NCI-H82 (cell line): ENCODE measurements around the gene BEGAIN.
"Not testable (repeated sequence)": the region's sequence is repeated elsewhere in the genome, so short reads cannot be mapped to it uniquely, and the experiment has no call there.

ENCODE experiments used
- DNase-seq: peaks from one replicate; lab custom pipeline; 2025; lab: John Stamatoyannopoulos, UW

The BEGAIN gene

DNA sequence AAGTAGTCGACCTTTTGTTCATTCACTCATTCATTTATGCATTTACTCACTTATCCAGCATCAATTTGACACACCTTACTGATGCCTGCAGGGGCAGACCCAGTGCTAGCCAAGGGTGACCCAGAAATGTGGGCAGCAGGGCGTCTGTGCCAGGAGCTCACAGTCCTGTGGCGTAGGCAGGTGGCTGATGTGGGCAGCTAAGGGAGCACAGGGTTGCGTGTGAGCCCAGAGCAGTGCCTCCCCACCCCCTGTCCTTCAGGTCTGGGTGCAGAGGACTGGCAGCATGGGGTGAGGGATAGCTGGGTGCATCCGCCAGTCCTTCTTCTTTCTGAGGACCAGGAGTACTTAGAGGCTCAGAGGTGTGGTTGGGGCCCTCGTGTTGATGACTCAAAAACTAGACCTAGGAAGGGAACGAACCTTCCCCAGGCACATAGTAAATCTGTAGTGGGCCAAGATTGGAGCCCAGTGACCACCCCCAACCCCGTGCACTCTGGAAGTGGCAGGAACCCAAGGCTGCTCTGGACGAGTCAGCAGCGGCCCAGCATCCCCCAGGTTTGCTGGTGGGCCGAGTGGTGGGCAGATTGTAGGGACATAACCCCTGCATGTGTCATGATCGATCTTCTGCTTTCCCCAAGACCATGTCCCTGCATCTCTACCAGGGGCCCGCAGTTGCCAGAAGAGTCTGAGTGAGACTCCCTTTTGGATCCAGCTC, 63.9 kb downstream of the BEGAIN start:
- DNase-seq, result no peak

GRCh38 chr14:100522616-100523099, 64.6 kb downstream of the BEGAIN start:
- DNase-seq, result no peak

DNA sequence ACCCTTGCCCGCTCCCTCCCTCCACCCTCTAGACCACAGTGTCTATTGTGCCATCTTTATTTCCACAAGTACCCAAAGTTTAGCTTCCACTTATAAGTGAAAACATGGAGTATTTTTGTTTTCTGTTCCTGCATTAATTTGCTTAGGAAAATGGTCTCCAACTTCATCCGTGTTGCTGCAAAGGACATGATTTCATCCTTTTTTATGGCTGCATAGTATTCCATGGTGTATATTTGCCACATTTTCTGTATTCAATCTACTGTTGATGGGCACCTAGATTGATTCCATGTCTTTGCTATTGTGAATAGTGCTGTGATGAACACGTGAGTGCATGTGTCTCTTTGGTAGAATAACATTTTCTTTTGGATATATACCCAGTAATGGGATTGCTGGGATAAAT, 81.2 kb downstream of the BEGAIN start:
- not testable (repeated sequence) for DNase-seq

- DNase-seq, result no peak
These were observed 82.7 kb downstream of the BEGAIN start for GRCh38 chr14:100504372-100505078.

DNA sequence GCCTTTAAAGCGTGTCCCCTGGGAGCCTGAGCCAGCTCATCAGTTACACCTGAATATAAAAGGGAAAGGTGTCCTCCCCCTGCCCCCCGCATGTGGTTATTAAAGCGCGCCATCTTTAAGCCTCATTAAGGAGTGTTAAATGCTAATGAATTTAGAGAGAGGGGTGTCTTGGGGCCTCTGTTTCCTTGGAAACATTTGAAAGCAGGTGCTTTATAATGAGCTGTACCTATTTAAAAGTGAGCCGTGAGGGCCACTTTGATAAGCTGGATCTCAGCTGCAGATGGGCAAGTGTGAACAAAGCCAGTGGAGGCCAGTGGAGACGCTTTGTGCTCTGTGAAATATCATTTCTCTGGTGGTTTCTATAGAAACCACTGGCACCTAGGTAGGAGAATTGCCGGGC, 84.0 kb downstream of the BEGAIN start:
- peak; percentile 47 for DNase-seq

GRCh38 chr14:100502622-100503220, 84.5 kb downstream of the BEGAIN start:
- no peak for DNase-seq

- DNase-seq, result no peak
These were observed 87.1 kb downstream of the BEGAIN start for GRCh38 chr14:100500128-100500527.

DNA sequence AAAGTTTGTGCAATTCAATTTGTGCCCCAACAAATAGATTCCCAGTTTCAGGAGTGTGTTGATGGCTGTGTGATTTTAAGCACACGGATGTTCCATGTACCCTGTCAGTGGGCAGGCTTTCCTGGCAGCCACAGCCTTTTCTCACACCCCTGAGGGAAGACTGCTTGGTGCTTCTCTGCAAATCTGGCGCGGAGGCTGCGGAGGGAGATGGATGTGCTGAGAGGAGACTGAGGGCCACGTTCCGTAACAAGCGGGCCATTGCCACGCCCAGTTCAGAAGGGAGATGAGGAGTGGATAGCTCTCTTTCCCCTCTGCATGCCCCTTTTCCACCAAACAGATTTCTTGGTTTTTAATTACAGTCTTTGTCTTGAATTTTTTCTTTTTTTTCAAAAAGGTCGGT, 89.1 kb downstream of the BEGAIN start:
- DNase-seq, result no peak

DNA sequence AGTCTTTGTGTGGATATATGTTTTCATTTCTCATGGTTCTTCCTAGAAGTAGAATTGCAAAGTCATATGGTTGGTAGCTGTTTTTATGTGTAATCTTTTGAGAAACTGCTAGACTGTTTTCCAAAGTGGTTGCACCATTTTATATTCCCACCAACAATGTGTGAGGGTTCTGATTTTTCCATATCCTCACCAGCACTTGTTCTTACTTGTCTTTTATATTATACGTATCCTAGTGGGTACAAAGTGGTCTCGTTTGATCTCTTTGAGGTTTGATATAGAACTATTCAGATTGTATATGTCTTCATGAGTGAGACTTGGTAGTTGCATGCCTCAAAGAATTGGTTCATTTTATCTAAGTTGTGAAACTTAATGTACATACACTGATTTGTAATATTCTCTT, 91.3 kb downstream of the BEGAIN start:
- DNase-seq, result no peak

DNA sequence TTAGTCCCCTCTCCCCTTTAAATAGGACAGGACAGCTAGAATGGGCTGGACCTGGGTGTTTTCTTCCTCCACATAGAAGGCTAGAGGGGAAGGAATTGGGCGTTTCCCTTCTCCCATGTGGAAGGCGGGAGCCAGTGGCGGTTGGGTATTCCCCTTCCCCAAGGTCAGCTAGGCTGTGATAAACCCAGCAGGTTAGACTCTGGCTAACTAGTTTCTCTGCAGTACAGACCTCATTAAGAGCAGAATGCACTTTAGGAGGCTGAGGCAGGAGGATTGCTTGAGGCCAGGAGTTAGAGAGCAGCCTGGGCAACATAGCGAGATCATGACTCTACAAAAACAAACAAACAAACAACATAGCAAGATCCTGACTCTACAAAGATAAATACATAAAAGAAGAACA, 92.6 kb downstream of the BEGAIN start:
- no peak for DNase-seq

GRCh38 chr14:100490252-100490651, 97.0 kb downstream of the BEGAIN start:
- DNase-seq, result peak; percentile 12

DNA sequence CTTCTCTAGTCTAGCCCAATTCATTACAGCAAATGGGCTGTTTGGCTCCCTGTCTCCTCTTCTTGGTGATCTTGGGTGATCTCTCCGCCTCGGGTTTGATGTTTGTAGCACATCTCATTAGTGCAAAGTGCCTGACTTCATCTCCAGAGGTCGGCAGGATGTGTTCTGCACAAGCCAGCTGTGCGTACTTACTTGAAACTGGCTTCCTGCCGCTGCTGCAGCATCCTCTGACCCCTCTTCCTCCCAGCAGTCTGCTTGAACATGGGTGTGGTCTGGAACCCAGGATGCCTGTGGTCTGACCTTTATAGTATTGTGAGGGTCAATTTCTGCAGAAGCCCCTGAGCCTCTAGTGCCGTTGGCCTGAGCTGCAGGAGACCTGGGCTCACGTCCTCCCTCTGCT, 99.2 kb downstream of the BEGAIN start:
- peak; percentile 15 for DNase-seq

DNA sequence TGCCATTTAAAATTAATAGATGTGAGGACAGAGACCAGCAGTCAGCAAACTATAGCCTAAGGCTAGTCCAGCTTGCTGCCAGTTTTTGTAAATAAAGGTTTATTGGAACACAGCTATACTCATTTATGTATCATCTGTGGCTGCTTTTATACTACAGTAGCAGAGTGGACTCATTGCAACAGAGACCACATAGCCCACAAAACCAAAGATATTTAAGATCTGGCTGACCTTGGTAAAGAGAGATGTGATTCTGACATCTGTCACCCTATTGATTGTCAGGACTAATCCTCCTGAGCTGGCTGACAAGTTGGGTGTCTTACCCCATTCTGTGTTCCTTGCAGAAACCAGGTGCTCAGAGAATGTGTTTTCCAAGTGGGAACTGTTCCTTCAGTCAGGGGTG, 99.9 kb downstream of the BEGAIN start:
- peak; percentile 66 for DNase-seq
